RWPE2 (cell line): ENCODE data around the gene STK24.

Source experiments
- ATAC-seq: fragments of 200-7000 bp; cut with Tn5 transposase; 3 replicates; pipeline ENCODE4 v1.9.1; 2021; ENCODE audit warnings: low read depth
- DNase-seq: peaks from one replicate; pipeline ENCODE4 v3.0.0-alpha.2; 2020; ENCODE audit warnings: low spot score
- H3K27ac ChIP-seq: fragments of 450-650 bp; 2 replicates; pipeline ENCODE4 v1.5.1; 2017; ENCODE audit warnings: mild to moderate bottlenecking; ENCODE audit not compliant: poor library complexity, severe bottlenecking
- H3K27me3 ChIP-seq: fragments of 250-450 bp; sonication (Bioruptor Pico); 2 replicates; pipeline ENCODE4 v1.5.1; 2021; ENCODE audit warnings: mild to moderate bottlenecking, moderate library complexity; ENCODE audit not compliant: insufficient read depth, poor library complexity, severe bottlenecking
- H3K36me3 ChIP-seq: fragments of 250-450 bp; sonication (Bioruptor Pico); 2 replicates; pipeline ENCODE4 v1.5.1; 2020; ENCODE audit warnings: low read depth, mild to moderate bottlenecking, moderate library complexity
- H3K4me1 ChIP-seq: fragments of 250-450 bp; sonication (Bioruptor Pico); 2 replicates; pipeline ENCODE4 v1.5.1; 2021; ENCODE audit warnings: mild to moderate bottlenecking, moderate library complexity; ENCODE audit not compliant: insufficient read depth, poor library complexity, severe bottlenecking
- H3K4me3 ChIP-seq: fragments of 250-450 bp; sonication (Bioruptor Pico); 2 replicates; pipeline ENCODE4 v1.5.1; 2021; ENCODE audit warnings: mild to moderate bottlenecking, moderate library complexity; ENCODE audit not compliant: severe bottlenecking
- H3K9me3 ChIP-seq: fragments of 250-450 bp; sonication (Bioruptor Pico); 2 replicates; pipeline ENCODE4 v1.5.1; 2021; ENCODE audit warnings: mild to moderate bottlenecking, moderate library complexity; ENCODE audit not compliant: severe bottlenecking
- TF ChIP-seq, protein P1 (sequence below): fragments of 450-650 bp; IDR thresholded peaks from one replicate; pipeline ENCODE4 v1.5.1; 2017; ENCODE audit warnings: mild to moderate bottlenecking, moderate library complexity; ENCODE audit not compliant: poor library complexity, severe bottlenecking

STK24 gene

GRCh38 chr13:98534821-98535220, 42.1 kb downstream of the STK24 start:
- DNase-seq, result no peak
- Histone ChIP-seq H3K27ac (peak overlapping the region; percentile 97), H3K4me3 (no peak overlapping the region), H3K9me3 (no peaks in the 10 kb centered on the region), H3K27me3 (no peaks in the 10 kb centered on the region), H3K36me3 (peaks cover 20% of the 10 kb centered on the region), H3K4me1 (peaks cover 49% of the 10 kb centered on the region)
- peak; percentile 13; the same call in 2 of the 3 replicates for ATAC-seq
- TF ChIP-seq, protein P1, sequence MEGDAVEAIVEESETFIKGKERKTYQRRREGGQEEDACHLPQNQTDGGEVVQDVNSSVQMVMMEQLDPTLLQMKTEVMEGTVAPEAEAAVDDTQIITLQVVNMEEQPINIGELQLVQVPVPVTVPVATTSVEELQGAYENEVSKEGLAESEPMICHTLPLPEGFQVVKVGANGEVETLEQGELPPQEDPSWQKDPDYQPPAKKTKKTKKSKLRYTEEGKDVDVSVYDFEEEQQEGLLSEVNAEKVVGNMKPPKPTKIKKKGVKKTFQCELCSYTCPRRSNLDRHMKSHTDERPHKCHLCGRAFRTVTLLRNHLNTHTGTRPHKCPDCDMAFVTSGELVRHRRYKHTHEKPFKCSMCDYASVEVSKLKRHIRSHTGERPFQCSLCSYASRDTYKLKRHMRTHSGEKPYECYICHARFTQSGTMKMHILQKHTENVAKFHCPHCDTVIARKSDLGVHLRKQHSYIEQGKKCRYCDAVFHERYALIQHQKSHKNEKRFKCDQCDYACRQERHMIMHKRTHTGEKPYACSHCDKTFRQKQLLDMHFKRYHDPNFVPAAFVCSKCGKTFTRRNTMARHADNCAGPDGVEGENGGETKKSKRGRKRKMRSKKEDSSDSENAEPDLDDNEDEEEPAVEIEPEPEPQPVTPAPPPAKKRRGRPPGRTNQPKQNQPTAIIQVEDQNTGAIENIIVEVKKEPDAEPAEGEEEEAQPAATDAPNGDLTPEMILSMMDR, result no peak

- no peak overlapping the region for H3K4me3 ChIP-seq
- DNase-seq (no peak), ATAC-seq (no peak)
- H3K27ac ChIP-seq, result peak overlapping the region; percentile 97
- H3K27me3 ChIP-seq, result no peaks in the 10 kb centered on the region
- H3K4me1 ChIP-seq, result peaks cover 46% of the 10 kb centered on the region
- peaks cover 11% of the 10 kb centered on the region for H3K36me3 ChIP-seq
- no peaks in the 10 kb centered on the region for H3K9me3 ChIP-seq
- TF ChIP-seq, protein P1, result no peak
Measured at GRCh38 chr13:98533912-98534311, 43.0 kb downstream of the STK24 start.

DNA sequence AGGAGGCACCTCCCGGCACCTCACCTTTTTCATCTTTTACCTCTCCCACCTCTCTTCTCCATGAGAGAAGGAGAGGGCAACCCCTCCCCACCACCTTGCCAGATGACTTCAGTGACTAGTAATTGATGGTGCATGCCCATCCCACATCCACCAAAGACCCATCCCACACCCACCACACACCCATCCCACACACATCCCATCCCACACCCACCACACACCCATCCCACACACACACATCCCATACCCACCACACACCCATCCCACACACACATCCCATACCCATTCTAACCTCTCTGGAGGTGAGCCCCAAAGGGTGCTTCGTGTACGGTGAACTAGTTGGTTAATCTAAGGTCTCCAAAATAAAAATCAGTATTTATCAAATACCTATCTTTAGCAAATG, 44.7 kb downstream of the STK24 start:
- peaks cover 10% of the 10 kb centered on the region; the same call in 1 of the 2 replicates for H3K36me3 ChIP-seq
- ATAC-seq, result no peak
- peaks cover 33% of the 10 kb centered on the region for H3K4me1 ChIP-seq

DNA sequence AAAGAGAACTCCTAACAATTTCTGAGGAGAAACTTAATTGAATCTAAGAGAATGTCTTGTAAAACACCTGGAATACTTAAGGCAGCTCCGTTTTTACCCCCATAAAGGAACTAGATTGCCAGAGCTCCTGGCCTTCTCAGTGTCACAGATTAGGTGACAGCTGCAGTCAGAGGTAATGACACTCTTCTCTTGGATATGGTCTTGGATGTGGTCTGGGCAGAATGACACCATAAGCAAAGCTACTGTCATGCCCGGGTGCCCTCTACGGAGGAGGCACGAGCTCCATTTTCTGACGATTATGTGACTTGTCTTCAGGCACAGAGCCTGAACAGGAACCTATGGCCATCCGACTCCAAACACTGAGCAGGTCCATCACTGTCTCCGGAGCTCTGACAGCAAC, 46.7 kb downstream of the STK24 start:
- H3K27me3 ChIP-seq, result no peaks in the 10 kb centered on the region
- H3K4me3 ChIP-seq, result no peak overlapping the region
- TF ChIP-seq, protein P1, result no peak
- H3K36me3 ChIP-seq, result peaks cover 10% of the 10 kb centered on the region; the same call in 1 of the 2 replicates
- no peaks in the 10 kb centered on the region for H3K9me3 ChIP-seq
- H3K27ac ChIP-seq, result no peak overlapping the region
- DNase-seq (no peak), ATAC-seq (no peak)
- H3K4me1 ChIP-seq, result peaks cover 13% of the 10 kb centered on the region

More for the DNA sequence above, 44.7 kb downstream of the STK24 start:
- TF ChIP-seq, protein P1, result no peak
- Histone ChIP-seq H3K9me3 (no peaks in the 10 kb centered on the region), H3K27ac (no peak overlapping the region), H3K4me3 (no peak overlapping the region), H3K27me3 (no peaks in the 10 kb centered on the region)
- DNase-seq, result no peak

GRCh38 chr13:98529171-98529570, 47.7 kb downstream of the STK24 start:
- no peak overlapping the region for H3K4me3 ChIP-seq
- peaks cover 10% of the 10 kb centered on the region; the same call in 1 of the 2 replicates for H3K36me3 ChIP-seq
- no peaks in the 10 kb centered on the region for H3K9me3 ChIP-seq
- H3K27ac ChIP-seq, result no peak overlapping the region
- no peaks in the 10 kb centered on the region for H3K27me3 ChIP-seq
- TF ChIP-seq, protein P1, result no peak
- peaks cover 3% of the 10 kb centered on the region for H3K4me1 ChIP-seq
- ATAC-seq (no peak), DNase-seq (no peak)
